Stimulated activated CD4-positive, alpha-beta T cell treated with anti-CD3 and anti-CD28 coated beads, TNF-alpha, amount 100 ng/mL, for 48 hours (primary cell): ENCODE results near the gene DRAM2.

Experiments used
- DNase-seq, 3 donors: peaks; one replicate each; pipeline ENCODE4 v3.0.0-alpha.2; 2020; ENCODE audit warnings: low read depth in 3 of 3

Gene DRAM2

DNA sequence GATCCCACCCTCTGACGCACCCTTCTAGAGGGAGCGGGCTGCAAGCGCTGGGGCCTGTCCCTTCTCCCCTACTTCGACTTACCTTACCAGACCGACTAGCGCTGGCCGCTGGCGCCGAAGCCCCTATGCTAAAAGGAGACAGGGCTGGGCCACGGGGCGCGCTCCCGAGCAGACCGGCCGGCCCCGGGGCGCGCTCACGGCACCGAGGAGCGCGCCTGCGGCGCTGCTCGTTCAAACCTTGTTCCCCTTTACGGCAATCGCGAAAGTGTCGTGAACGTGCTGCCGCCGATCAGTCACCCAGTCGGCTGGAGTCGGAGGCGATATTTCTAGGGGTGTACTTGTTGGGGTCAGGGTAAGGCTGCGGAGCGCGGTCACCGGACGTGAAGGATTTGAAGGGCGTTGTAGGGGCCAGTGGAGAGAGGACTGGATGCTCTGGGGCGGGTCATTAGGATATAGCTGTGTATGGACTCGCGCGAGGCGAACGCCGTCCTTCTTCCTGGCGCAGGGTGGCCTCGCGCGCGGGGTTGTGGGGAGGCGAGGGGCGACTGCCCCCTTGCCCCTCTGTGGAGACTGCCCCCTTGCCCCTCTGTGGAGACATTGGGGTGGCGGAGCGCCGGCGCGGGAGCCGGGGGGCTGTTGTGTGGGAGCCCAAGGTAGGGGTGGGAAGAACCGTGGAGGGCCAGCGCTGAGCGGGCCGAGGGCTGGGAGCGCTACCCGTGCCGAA is at the start of gene DRAM2, which contains the start of gene CEPT1:
Gene DRAM2, minus strand, starts transcription at position 138 of the 724 bp plus-strand sequence. CDS start 8,539 bp downstream, outside the sequence.
Gene CEPT1, plus strand, starts transcription at position 268 of the 724 bp plus-strand sequence. CDS start 7,492 bp downstream, outside the sequence.
- DNase-seq = peak; percentile 81 to 97 (median 84)

DNA sequence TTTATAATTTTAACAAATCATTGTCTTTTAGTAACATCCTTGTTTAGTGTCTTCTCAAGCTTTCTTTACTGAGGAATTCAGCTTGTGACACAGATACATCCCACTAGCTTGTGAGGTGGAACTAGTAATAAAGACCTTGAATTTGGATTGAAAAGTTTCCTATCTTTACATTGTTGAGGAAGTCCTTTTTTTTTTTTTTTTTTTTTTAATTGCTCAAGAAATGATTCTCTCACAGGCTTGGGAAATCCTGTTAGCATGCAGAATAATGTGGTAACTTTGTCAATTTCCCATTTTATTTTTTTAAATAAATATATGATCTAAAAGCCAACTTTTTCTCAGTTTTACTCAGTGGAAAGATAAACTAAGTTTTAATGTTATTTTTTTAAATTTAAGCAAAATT is 44.8 kb upstream of the DRAM2 start:
- DNase-seq = no peak

DNA sequence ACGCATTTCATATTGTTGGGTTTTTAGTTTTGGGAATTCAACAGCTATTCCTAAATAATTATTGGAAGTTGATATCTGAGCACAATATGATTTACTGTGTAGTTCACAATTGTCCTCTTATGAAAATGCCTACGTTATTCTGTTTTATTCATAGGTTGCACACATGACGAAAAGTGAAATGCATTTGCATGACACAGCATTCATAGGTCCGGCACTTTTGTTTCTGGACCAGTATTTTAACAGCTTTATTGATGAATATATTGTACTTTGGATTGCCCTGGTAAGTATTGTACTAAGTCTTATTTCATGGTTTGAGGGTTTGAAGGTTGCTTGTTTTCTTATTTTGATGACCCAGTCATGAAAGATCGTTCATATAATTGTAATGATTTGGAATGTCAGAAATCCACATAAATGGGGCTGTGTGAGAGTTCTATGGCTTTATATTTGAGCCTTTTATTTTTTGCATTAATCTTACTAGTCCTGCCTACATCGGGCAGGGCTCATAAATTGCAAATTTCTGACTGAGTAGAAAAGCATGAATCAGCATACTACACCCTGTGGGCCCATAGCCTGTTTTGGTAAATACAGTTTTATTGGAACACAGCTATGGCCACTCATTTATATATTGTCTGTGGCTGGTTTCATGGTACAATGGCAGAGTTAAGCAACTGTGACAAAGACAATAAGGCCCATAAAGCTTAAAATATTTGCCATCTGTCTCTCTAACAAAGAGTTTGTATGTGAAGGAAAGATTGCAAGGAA is 43.6 kb upstream of the DRAM2 start:
- DNase-seq = no peak

DNA sequence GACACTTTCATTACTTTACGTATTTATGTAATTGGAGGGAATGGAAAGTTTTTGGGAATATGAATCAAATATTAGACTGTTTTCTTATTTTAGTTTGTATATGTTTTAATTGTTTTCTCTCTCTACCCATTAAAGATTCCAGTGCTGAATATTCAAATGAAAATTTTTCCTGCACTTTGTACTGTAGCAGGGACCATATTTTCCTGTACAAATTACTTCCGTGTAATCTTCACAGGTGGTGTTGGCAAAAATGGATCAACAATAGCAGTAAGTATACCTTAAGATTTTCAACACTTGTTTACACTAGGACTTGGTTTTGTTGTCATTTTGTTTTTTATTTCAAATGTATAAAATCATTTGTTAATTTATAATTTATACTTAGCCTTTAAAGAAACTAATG is 42.2 kb upstream of the DRAM2 start:
- no peak for DNase-seq

DNA sequence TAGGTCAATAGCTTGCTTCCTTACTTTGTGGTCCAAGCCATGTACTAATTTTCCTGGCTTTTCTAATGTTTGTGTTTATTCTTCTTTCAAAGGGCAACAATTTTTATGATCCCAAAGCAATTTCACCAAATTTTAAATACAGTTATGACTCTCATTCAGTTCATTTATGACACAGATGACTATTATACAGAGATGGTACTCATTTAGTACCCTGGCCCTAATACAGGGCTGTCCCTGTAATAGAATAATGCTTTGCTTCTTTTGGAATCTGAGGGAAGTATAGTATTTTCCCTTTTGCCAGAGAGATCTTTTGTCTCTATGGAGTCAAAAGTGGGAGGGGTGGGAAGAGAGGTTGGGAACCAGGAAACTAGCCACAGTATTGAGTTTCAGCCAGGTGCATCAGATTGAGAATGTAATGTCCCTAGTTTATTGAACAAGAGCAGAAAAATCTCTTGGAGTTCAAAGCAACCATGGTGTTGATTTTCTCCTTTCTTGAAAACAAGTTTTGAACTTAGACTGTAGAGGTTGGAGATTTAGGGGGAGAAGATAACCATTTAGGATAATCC is 40.2 kb upstream of the DRAM2 start:
- DNase-seq = no peak

DNA sequence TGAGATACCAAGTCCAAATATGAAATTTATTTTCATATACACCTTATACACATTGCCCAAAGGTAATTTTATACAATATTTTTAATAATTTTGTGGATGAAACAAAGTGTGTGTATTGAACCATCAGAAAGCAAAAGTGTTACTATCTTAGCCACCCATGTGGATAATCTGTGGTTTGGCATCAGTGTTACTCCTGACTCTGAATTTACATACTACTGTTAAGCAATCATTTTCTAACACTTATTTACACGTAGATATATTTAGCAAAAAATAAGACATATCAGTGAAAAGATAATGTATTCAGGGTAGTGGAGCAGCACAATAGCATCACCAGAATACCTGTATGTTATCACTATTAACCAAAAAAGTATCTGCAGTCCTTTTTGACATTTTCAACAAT is 36.8 kb upstream of the DRAM2 start:
- DNase-seq = no peak

DNA sequence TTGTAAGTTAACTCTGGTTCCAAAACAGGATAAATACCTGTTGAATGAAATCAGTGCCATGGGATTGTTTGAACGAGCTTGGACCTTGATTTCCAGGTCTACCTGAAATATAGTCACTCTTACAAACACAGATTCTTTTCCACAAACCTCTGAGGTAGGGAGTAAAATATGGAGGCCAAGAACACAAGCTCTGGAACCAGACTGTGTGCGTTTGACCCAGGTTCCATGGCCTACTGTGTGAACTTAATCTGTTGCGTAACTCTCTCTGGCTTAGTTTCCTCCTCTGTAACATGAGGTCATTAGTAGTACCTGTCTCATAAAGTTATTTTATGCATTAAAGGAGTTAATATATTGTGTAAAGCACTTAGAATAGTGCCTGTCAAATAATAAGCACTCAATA is 35.5 kb upstream of the DRAM2 start:
- no peak for DNase-seq

GRCh38 chr1:111174070-111174469 is 34.2 kb upstream of the DRAM2 start:
- no peak for DNase-seq

GRCh38 chr1:111172463-111172862 is 32.6 kb upstream of the DRAM2 start:
- DNase-seq = no peak

DNA sequence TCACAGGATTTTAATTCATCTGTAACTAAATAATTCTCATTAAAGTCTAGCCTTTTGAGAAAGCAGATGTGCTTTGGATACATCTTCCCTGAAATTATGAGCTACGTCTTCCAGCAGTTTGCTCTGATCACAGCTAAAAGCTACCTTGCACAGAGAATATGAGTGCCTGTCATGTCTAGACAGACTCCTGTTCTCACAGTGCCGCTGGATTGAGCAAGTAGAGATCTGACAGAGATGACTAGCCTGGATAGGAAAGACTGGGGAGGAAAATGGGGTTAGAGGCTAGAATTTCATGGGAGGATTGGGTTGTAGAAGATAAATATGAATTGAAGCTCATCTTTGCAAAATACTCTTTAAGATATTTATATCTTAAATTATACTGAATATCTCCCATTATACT is 24.3 kb upstream of the DRAM2 start:
- no peak for DNase-seq

DNA sequence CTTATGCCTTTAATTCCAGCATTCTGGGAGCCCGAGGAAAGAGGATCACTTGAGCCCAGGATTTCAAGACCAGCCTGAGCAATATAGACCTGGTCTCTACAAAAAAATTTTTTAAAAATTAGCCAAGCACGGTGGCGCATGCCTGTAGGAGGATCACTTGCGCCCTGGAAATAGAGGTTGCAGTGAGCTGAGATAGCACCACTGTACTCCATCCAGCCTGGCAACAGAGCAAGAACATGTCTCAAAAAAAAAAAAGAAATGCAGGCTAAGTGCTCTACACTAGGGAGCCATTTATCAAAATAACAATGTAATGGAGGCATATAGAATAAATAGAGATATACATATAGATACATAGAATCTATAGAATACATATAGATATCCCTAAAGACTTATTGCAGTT is 23.5 kb upstream of the DRAM2 start:
- DNase-seq = no peak

DNA sequence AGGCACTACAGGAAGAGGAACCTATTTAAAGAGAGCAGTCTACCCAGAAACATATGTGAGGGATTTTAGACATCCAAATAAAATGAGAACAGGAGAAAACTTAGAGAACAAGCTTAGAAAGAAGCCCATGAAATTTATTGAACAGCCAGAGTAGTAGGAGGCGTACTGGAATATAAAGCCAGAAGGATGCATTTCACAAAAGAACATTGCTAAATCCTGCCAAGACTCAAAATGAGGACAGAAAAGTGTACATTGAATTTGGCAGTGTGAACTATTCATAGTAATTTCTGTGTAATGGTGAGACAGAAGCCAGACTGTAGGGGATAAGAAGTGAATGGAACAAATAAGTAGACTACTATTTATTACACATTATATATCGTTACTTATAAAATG is 22.6 kb upstream of the DRAM2 start:
- DNase-seq = no peak

- DNase-seq = no peak
Observed at GRCh38 chr1:111161843-111162487, 22.1 kb upstream of the DRAM2 start.

GRCh38 chr1:111157431-111157830 is 17.5 kb upstream of the DRAM2 start:
- DNase-seq = no peak

DNA sequence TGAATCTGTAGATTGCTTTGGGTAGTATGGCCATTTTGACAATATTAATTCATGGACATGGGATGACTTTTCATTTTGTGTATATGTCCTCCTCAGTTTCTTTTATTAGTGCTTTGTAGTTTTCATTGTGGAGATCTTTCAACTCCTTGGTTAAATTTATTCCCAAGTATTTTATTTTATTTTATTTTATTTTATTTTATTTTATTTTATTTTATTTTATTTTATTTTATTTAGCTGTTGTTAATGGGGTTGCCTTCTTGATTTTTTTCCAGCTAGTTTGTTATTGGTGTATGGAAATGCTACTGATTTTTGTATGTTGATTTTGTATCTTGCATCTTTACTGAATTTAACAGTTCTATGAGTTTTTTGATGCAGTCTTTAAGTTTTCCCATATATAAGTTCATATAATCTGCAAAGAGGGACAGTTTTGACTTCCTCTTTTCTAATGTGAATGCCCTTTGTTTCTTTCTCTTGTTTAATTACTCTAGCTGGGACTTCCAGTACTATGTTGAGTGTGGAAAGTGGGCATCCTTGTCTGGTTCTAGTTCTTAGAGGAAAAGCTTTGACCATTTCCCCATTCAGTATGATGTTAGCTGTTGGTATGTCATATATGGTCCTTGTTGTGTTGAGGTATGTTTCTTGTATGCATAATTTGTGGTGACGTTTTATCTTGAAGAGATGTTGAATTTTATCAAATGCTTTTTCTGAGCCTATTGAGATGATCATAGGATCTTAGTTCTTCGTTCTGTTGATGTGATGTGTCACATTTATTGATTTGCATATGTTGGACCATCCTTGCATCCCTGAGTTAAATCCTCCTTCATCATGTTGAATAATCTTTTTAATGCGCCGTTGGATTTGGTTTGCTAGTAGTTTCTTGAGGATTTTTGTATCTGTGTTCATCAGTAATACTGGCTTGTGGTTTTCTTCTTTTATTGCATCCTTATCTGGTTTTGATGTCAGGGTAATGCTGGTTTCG is 14.4 kb upstream of the DRAM2 start:
- no peak for DNase-seq

GRCh38 chr1:111151838-111152237 is 11.9 kb upstream of the DRAM2 start:
- DNase-seq = no peak

DNA sequence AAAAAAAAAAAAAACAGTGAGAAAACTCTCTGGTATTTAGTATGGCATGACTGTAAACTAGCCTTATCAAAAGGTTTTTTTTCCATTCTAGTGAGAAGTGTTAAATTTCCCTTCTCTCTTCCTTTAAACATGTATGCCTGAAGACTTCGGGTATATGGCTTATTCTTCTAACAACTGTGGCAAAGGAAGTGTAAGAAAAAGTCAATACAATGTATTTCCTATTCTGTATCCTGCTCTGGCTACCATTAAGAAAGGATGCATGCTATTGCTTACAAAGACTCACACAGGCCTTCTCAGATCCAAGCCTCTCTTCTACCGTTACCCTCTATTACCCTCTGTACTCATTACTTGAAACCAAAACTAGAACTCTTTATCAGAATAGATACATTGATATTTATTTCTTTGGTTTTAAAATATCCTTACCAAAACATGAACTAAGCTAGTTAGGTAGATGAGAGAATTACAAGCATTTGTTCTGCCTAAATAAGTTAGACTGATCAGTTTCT is 8.5 kb upstream of the DRAM2 start:
- DNase-seq = no peak

- DNase-seq = no peak
Observed at GRCh38 chr1:111147948-111148347, 8.1 kb upstream of the DRAM2 start.

- no peak for DNase-seq
Observed at GRCh38 chr1:111145963-111146768, 6.3 kb upstream of the DRAM2 start.

DNA sequence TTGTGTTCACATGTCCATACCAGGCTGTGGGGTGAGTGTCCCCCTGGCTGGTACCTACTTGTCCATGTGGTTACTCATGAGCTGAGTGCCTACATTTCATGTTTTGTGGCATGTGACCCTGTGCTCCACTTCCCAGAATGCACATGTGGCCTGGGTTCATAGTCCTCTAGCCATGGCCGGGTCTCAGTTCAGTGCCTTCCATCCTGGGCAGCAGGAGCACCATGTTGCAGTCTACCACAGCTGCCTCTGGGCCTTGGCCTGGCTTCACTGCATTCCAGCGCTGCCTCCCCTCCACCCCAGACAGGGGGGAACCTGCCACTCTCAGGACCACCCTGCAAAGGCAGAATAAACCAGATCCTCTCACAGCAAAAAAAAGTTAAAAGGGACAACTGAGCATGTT is 5.6 kb upstream of the DRAM2 start:
- no peak for DNase-seq
